ENCODE data around the gene ZNF446. TPM values are rescaled to one million over a fixed set of nuclear protein-coding genes. Genes with fewer than 3 reads are reported as not detected.
A peak's percentile ranks its signal among the peaks of the same experiment; 100 is the strongest.

Gene ZNF446
- total RNA-seq, 1 donor from 2014 or later, result 3.9 TPM

GRCh38 chr19:58516964-58517833 is 41.0 kb downstream of the ZNF446 start:
- no peak for ATAC-seq
- intact Hi-C loops (cut with DNase I), result no loop called here
- DNase-seq (ENCODE audit: missing footprints), result no peak

- intact Hi-C loops (cut with DNase I), result loop anchor here (2.0 kb wide), 1 partner anchor 56 kb away; no protein-coding TSS in a partner anchor
- DNase-seq (ENCODE audit: missing footprints) (no peak), ATAC-seq (no peak)
Measured at GRCh38 chr19:58518256-58519086, 42.3 kb downstream of the ZNF446 start.

GRCh38 chr19:58519087-58519354 is 42.9 kb downstream of the ZNF446 start:
- ATAC-seq (peak; percentile 62), DNase-seq (ENCODE audit: missing footprints) (peak; percentile 78)
- intact Hi-C loops (cut with DNase I), result loop anchor here (2.0 kb wide), 1 partner anchor 56 kb away; no protein-coding TSS in a partner anchor

- intact Hi-C loops (cut with DNase I), result loop anchor here (1.0 to 2.0 kb wide), 2 partner anchors 24 to 55 kb away; no protein-coding TSS in a partner anchor
- DNase-seq (ENCODE audit: missing footprints) (peak; percentile 95), ATAC-seq (peak; percentile 94)
Measured at GRCh38 chr19:58519355-58520256, 43.5 kb downstream of the ZNF446 start, which contains the start of gene ZBTB45. Gene ZBTB45, minus strand, starts transcription at chr19:58519810. Its CDS starts 2,137 bp downstream, at chr19:58517673.

GRCh38 chr19:58520257-58520599 is 44.1 kb downstream of the ZNF446 start:
- DNase-seq (ENCODE audit: missing footprints) (no peak), ATAC-seq (peak; percentile 47)
- intact Hi-C loops (cut with DNase I), result loop anchor here (1.0 kb wide), 1 partner anchor 23 kb away; no protein-coding TSS in a partner anchor

- ATAC-seq, result no peak
- intact Hi-C loops (cut with DNase I), result no loop called here
- no peak for DNase-seq (ENCODE audit: missing footprints)
Measured at GRCh38 chr19:58521651-58522050, 45.5 kb downstream of the ZNF446 start.

- intact Hi-C loops (cut with DNase I), result no loop called here
- ATAC-seq (no peak), DNase-seq (ENCODE audit: missing footprints) (no peak)
Measured at GRCh38 chr19:58522709-58523108, 46.6 kb downstream of the ZNF446 start.

- DNase-seq (ENCODE audit: missing footprints) (no peak), ATAC-seq (no peak)
- intact Hi-C loops (cut with DNase I), result no loop called here
Measured at GRCh38 chr19:58529405-58529804, 53.3 kb downstream of the ZNF446 start.

Other genes starting within 250 kb of the ZNF446 start
- 19.4 TPM for gene ZNF544, start 247.4 kb upstream of the ZNF446 start, total RNA-seq
- 4.2 TPM for gene ZNF8, start 197.4 kb upstream of the ZNF446 start, total RNA-seq
- gene ERVK3-1, start 171.0 kb upstream of the ZNF446 start, total RNA-seq, result 21.7 TPM
- 1.8 TPM for gene ZSCAN22, start 149.4 kb upstream of the ZNF446 start, total RNA-seq
- gene A1BG, start 122.9 kb upstream of the ZNF446 start, total RNA-seq, result 3.9 TPM
- gene ZNF497, start 113.6 kb upstream of the ZNF446 start, total RNA-seq, result 0.19 TPM
- gene ZNF837, start 95.3 kb upstream of the ZNF446 start, total RNA-seq, result 0.22 TPM
- 551 TPM for gene RPS5, start 89.1 kb upstream of the ZNF446 start, total RNA-seq
- gene RNF225, start 80.7 kb upstream of the ZNF446 start, total RNA-seq, result not detected
- 15.8 TPM for gene ZNF584, start 67.7 kb upstream of the ZNF446 start, total RNA-seq
- gene ZNF132, start 36.2 kb upstream of the ZNF446 start, total RNA-seq, result 5.1 TPM
- gene ZNF324B, start 24.7 kb upstream of the ZNF446 start, total RNA-seq, result 3.2 TPM
- 4.3 TPM for gene ZNF324, start 9.3 kb upstream of the ZNF446 start, total RNA-seq
- gene SLC27A5, start 35.6 kb downstream of the ZNF446 start, total RNA-seq, result 3.2 TPM
- gene ZBTB45, start 43.5 kb downstream of the ZNF446 start, total RNA-seq, result 9.9 TPM
- gene TRIM28, start 67.7 kb downstream of the ZNF446 start, total RNA-seq, result 143 TPM
- gene CHMP2A, start 78.8 kb downstream of the ZNF446 start, total RNA-seq, result 123 TPM
- 130 TPM for gene UBE2M, start 82.3 kb downstream of the ZNF446 start, total RNA-seq
- 10.0 TPM for gene MZF1, start 97.0 kb downstream of the ZNF446 start, total RNA-seq